Amniotic epithelial cell (primary cell): ENCODE measurements around the gene TCAF1.
"Not testable (repeated sequence)": the region's sequence is repeated elsewhere in the genome, so short reads cannot be mapped to it uniquely, and the experiment has no call there.

Experiments
- DNase-seq: peaks from one replicate; pipeline ENCODE4 v3.0.0-alpha.2; 2010; ENCODE audit warnings: low read depth

TCAF1 gene

DNA sequence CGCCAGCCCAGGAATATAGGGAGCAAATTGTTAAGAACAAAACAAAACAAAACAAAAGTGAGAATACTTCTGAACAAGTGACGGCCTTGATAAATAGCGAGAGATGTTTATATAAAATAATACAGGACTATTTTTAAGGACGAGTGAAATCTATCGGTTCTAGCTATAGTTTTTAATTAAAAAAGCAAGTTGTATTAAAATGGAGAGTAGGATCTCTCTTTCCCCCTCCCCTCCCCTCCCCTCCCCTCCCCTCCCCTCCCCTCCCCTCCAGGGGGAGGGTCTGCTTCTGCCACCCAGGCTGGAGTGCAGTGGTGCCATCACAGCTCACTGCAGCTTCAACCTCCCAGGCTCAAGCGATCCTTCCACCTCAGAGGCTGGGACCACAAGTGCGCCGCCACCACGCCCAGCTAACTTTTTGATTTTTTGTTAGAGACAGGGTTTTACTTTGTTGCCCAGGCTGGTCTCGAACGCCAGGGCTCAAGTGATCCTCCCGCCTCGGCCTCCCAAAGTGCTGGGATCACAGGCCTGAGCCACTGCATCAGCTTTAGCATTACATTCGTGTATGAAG is 440 bp upstream of the TCAF1 start:
- no peak for DNase-seq

DNA sequence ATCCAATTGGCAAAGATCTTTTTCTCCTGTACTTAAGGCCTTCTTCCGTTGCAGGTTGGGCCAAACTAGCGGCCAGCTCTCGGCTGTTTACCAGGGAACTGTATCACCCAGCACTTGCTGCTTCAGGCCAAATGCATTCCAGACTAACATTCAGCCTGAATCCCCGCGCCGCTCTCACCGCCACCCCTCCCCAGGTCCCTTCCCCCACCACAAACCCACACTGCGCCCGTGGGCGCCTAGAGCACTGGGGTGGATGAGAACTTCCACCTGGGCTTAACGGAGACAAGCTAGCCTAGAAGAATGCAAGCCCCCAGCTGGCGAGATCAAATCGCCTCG is 676 bp downstream of the TCAF1 start:
- DNase-seq: peak; percentile 59

DNA sequence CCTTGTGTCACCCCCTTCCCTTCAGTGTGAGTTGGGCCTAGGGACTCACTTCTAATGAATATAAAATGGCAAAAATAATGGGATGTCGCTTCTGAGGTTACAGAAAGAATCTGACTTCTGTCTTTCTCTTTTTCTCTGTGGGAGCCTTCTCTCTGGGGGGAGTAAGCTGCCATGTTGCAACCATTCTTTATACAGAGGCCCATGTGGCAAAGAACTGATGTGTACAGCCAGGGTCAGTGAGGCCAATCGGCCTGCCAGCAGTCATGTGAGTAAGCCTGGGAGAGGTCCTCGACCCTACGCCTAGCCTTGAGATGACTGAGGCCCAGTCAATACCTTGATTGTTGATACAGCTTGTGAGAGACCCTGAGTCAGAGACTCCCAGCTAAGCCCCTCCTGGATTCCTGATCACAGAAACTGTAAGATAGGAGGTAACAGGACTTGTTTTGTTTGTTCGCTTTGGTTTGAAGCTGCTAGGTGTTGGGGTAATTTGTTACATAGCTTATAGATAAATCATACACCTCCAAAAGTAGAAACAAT is 1.7 kb downstream of the TCAF1 start:
- peak; percentile 53 for DNase-seq

DNA sequence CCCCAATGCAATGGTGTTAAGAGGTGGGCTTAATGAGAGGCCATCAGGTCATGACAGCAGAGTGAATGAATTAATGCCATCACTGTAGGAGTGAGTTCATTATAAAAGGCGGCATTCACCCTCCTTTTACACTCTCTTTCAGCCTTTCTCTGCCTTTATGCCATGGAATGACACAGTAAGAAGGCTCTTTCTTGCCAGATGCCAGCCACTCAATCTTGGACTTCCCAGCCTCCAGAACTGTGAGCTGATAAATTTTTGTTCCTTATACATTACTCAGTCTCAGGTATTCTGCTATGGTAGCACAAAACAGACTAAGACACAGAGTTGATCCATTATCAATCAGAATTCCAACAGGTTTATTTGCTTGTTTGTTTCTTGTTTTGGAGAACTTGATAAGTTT is 3.2 kb downstream of the TCAF1 start:
- no peak for DNase-seq

DNA sequence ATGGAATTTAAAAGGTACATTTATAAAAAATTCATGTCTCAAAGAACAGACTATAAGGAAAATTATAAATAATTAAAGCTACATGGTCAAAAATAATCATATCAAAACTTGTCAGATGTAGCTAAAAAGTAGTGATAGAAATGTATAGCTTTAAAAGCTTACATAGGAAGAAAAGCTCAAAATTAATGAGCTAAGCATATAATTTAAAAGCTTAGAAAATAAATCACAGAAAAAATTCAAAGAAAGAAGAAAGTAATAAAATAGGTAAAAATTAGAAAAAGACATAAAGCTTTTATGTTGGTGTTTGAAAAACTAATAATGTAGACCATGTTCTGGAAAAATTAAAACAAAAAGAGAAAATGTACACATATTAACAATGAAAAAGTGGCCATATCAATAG is 5.3 kb downstream of the TCAF1 start:
- no peak for DNase-seq

DNA sequence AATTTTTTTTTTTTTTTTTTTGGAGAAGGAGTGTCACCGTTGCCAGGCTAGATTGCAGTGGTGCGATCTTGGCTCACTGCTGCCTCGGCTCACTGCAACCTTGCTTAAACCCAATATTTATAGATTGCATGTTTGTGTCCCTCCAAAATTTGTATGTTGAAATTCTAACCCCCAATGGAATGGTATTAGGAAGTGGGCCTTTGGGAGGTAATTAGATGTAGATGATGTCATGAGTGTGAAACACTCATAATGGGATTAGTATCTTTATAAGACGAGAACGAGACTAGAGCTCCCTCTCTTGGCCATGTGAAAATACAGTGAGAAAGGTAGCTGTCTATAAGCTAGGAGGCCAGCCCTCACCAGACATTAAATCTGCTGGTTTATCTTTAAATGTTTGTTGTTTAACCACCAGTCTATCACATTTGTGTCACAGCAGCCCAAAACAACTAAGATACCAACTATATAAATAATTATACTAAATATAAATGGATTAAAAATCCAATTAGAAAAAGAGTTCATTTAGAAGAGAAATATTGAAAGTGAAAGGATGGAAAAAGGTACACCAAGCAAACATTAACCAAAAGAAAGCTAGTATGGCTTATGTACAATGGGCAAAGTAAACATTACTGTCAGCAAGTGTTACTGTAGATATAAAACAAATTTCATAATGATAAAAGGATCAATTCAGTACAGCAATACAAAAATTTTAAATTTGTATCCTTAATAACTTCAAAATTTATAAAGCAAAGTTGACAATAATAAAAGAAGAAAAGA is 9.3 kb downstream of the TCAF1 start:
- peak; percentile 60 for DNase-seq

DNA sequence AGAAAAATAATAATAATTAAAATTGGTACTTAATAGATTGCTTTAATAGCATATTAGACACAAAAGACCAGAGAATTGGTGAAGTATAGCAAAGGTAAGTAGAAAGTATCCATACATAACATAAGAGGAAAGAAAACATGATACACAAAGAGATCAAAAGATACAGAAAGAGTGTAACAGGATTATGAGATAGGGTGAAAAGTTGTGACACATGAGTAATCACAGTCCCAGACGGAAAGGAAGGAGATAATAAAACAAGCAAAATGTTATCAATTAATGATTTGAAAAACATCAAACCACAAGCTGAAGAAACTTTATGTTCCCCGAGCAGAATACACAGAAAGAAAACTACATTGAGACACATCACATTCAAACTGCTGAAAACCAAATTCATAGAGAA is 10.5 kb downstream of the TCAF1 start:
- peak; percentile 49 for DNase-seq

DNA sequence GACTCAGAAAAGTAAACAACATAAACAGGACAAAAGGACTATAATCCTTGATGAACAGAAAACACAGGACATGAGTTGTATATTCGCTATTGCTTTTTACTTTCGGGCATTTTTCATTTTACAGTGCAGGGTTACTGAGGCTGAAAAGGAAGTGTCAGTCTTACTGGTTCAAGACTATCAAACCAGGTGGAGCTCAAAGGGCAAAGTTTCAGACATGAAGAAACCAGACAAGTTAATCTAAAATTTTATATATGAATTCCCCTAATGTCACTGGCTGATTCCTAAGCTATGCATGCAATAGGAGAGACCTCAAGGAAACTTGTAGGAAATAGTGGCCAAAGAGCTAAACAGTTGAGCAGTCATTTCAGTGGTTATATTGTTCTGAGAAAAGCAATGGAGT is 11.4 kb downstream of the TCAF1 start:
- no peak for DNase-seq

DNA sequence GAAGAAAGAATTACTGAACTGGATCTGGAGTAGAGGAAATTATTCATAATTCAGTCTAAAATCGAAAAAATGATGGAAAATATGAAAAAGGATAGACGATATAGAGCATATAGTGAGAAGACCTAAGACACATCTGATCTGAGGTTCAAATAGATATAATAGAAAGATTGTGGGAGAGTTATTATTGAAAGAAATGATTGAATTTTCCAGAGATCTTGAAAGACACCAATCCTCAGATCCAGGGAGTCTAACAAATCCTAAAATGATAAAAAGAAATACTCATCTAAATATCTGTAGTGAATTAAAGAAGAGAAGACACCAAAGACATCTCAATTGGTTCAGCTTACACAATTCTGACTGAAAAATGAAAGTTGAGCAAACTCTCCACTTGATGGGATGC is 12.9 kb downstream of the TCAF1 start:
- DNase-seq: no peak

DNA sequence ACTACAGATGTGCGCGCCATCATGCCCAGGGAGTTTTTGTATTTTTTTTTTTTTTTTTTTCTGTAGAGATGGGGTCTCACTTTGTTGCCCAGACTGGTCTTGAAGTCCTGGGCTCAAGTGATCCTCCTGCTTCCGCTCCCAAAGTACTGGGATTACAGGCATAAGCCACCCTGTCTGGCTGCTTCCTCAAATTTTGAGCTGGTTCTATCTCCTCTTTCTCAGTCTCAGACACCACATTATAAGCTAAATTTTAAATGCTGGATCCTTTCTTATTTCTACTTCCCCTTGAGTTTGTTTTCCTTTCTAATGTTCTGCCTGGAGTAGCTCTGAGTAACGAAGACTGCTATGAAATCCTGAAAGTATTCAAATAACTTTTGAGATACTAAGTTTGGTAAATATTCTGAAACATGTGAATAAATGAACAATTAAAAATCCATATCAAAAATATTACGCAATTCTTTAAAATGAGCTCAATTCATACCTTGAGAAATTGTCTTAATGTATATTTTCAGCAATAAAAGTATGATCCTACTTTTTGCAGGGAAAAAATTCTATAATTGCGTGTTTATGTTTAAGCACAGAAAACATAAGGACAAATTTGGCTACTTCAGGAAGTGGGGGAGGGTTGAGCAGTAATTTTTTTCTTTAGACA is 15.0 kb downstream of the TCAF1 start:
- DNase-seq: no peak

DNA sequence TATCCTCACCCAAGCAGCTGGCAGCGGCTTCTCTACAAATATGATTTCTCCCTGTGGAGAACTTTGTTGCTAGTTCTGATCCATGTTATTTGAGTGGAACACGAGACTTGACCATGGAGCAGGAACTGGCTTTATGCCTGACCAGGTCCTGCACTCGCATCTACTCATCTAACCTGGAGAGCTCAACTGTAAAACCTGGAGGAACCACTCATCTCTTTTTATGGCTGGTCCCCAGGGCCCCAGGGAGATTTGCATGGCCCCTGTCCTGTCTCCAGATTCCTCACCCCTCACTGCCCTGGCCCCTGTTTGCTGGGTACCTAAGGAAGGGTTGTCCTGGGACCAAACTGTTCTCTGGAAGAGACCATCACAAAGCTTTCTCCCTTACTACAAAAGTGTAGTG is 16.0 kb downstream of the TCAF1 start:
- DNase-seq: no peak

DNA sequence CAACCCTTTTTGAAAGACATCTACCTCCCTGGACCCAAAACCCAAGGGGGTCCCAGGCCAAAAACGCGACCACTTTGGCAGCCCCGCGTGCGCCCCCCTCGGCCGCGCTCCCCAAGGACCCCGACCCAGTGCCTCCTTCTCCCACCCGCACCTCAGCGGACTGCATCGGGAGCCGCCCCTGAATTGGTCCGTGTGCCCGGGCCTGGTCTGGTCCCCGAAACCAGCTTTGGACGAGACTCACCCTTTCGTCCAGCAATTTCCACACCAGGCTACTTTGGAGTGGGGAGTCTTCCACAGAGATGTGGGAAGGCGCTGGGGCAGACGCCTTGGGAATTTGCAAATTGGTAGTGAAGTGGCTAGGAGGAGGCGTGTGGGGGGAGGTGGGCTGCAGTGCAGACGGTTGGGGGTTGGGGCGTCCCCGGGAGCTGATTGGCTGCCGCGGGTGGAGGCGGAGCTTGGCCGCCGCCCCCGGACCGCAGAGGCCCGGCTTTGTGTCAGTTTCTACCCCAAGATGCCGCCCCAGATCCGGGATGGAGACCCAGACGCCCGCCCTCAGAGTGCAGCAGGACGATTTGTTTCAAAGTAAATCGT is 16.9 kb downstream of the TCAF1 start:
- peak; percentile 69 for DNase-seq

DNA sequence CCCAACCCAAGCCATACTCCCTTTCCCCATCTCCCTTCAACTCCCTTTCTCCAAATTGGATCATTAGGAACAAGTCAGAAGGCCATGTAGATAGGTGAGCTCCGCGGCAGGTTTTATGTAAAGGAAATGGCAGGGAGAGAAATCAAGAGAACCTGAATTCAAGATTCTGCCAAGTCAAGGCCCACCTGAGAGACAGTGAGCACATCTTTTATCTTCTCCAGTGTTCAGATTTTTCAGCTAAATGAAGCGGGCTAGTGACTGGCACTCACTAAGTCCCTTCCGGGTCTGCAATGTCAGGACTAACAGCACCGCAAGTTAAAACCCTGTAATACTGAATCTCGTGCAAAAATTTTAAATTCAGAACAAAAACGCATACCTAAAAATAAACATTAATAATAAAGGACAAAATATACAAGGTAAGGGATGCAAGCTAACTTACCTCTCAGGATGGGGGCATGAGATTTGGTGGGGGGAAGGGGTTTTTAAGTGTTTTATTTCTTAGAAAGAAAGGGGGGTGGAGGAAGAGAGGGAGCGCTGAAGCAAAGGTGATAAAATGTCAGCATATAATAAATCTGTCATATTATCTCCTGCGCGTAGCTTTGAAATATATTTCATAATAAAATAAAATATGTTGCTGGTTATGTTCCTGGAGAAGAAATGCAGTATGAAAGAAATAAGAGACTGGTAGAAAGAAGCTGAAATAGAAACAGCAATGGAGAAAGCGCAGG is 17.6 kb downstream of the TCAF1 start:
- DNase-seq: peak; percentile 13

DNA sequence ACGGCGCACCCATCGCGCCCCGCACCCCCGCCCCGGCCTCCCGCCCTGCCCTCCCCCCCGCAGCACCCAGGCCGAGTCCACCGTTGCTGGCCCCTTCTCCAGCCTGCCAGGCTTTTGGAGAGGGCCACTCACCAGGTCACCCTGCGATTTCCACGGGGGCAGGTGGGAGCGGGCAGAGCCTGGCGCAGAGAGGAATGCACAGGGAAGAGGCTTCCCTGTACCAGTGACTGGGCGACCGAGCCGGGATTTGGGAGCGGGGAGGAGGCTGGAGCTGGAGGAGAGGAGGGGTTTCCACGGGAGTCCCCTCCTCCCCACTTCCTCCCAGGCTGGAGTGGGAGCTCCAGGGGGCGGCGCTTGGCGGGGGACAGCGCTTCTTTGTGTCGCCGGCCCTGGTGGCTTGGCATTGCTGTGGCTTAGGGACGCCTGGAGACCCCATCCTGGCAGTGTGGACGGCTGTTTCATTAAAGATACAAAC is 19.3 kb downstream of the TCAF1 start:
- DNase-seq: peak; percentile 45

DNA sequence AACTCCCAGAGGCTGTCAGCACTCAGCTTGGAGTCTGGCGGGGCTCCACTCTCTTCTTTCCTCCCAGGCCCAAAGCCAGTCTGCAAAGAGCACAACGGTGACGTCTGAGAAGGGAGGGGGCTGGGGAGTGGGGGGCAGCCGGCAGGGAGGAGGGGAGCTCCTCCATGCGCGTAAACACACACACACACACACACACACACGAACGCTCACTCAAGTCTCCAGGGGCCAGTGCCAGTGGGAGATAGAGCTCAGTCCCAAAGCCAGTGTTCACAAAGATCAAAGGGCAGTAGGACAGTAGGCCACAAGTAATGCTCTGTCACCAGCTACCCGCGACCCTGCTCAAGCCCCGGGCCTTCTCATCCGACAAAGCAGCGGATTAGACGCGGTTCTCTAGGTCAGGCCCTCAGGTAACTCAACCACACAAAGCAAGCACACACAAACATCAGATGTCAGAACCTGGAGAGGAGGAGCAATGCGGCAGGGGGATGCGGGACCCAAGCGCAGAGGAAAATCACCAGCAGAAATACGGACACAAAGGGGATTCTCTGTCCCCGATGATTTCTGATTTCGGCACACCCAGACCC is 19.9 kb downstream of the TCAF1 start:
- DNase-seq: peak; percentile 72

DNA sequence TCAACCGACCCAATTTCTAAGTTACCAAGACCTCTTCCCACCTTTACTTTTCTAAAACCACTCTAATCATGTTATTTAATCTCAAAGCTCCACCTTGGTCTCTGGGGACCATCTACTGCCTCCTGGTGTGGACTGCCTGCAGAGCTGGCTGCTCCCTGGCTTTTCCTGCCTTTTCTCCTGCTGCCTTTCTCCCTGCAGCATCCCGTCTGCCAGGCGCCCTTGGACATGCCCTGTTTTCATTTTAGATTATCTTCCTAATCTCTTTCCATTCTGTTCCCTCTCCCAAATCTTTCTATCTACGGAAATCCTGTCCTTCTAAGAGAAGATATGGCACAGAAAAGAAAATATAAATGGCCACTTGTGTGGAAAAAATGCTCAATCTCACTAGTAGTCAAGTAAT is 23.1 kb downstream of the TCAF1 start:
- DNase-seq: no peak

DNA sequence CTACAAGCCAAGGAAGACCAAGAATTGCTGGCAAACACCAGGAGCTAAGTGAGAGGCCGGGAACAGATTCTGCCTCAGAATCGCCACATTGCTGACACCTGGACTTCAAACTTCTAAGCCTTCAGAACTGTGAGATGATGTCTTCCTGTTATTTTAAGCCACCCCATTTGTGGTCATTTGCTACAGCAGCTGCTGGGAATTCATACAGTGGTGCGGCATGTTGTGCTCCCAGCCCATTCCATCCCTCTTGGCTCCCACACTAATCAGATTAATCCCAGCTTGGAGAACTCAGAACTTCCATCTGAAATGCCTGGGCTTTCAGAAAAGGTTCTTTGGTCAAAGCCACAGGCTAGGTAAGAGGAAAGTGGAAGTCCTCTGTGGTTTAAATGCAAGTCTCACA is 24.9 kb downstream of the TCAF1 start:
- no peak for DNase-seq

DNA sequence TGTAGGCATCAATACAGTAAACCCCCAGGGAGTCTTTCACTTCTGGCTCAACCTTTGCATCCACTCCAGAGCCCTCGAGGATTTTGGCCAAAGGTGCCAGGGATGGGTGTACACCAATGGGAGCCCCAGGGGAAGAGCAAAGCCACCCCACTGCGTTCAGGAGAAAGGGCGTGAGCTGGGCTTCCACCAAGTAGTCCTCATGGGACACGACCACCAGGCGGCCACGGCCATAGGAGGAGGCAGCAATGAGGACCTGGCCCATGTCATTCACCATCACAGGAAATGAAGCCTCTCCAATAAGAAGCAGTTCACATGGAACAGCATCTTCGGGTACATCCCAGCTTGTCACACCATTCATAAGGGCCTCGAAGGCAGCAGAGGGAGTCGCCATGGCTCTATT is 25.8 kb downstream of the TCAF1 start:
- no peak for DNase-seq

DNA sequence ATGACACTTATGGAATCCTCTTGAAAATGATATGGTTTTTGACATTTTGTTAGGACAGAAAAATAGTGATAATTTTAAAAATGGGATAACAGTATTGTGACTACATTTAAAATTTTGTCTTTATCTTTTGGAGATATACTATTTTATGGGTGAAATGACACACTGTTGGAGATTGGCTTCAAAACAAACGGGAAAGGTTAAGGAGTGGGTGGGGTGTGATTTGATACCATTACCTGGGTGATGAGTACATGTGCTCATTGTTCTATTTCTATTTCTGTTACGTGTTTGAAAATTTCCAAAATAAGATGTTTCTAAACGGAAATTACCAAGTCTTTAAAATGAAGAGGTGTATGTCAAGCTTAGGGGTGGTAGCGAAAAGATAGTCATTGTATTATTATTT is 28.7 kb downstream of the TCAF1 start:
- DNase-seq: not testable (repeated sequence)

DNA sequence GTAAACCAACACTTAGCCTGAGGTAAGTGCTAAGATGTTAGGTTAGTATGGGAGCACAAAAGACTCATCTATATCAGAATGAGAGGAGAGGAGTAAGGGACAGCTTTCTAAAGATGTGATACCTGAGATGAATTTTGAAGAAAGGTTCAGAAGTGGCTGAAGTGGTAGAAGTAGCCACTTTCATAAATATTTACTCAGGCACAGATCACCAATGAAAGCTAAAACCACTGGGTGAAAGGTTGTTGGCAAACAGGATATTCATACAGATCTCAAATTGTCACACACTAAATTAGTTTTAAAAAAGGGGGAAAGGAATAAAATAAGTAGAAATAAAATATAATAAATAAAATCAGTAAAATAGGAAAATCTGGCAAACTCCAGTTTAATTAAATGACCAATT is 30.4 kb downstream of the TCAF1 start:
- not testable (repeated sequence) for DNase-seq

DNA sequence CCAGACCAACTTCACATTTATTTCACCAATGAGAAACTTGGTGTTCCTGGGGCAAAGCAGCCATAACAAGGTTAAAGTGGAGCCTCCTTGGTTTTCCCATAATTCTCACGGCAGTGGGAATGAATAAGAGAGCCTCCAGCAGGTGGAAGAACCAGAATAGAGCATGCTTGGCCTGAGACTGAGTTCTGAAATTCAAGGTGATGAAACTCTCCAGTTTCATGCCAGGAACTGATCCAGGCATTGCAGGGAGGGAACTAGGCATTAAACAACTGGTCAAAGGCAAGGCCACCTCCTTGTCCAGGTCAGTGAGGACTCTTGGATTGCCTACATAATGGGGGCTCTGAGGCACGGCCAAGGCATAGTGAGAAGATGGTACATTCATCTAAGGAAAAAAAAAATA is 44.0 kb downstream of the TCAF1 start:
- not testable (repeated sequence) for DNase-seq

DNA sequence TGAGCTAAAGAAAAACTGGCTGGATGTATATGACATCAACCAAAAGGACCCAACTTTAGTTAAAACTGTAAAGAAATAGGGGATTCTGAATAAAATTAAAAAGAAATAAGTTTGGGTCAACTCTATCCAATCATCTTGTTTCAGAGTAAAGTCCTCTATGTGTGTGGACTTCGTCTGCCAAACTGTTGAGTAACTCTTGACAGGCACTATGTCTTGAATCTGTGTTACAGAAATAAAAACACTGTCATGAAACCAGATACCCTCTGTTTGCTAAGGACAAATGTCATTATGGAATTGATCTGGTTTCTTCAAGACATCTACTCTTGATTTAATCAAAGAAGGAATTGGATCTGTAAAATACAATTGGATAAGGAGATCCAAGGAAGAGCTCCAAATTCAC is 46.5 kb downstream of the TCAF1 start:
- not testable (repeated sequence) for DNase-seq
